GM23338 (cell line): Measurements from ENCODE around the gene POP4. TPM values are rescaled to one million over a fixed set of nuclear protein-coding genes. Genes with fewer than 3 reads are reported as not detected.

Experiments used
- ATAC-seq: fragments of 200-7000 bp; cut with Tn5 transposase; 3 replicates; pipeline ENCODE4 v1.9.1; 2020
- DNase-seq: peaks from one replicate; pipeline ENCODE4 v3.0.0-alpha.2; 2015; ENCODE audit warnings: low spot score
- H2AFZ ChIP-seq: fragments of 200-600 bp; sonication (generic); 2 replicates; pipeline ENCODE4 v1.8.0; 2016; ENCODE audit warnings: antibody characterized with exemption, mild to moderate bottlenecking, moderate library complexity
- H3F3A ChIP-seq: fragments of 200-600 bp; sonication (generic); replicated peaks from 2 replicates; pipeline ENCODE4 v1.8.0; 2017; ENCODE audit warnings: antibody characterized with exemption, mixed run types, low read depth
- H3K27ac ChIP-seq: fragments of 200-600 bp; sonication (generic); 2 replicates; pipeline ENCODE4 v1.6.1; 2016; ENCODE audit warnings: low read depth
- H3K27me3 ChIP-seq: fragments of 200-600 bp; sonication (generic); 2 replicates; pipeline ENCODE4 v1.8.0; 2016; ENCODE audit warnings: mild to moderate bottlenecking, mixed run types, moderate library complexity; ENCODE audit not compliant: insufficient read depth
- H3K36me3 ChIP-seq: fragments of 200-600 bp; sonication (generic); 2 replicates; pipeline ENCODE4 v1.8.0; 2016; ENCODE audit warnings: mild to moderate bottlenecking; ENCODE audit not compliant: insufficient read depth
- H3K4me1 ChIP-seq: fragments of 200-600 bp; sonication (generic); 2 replicates; pipeline ENCODE4 v1.8.0; 2016; ENCODE audit warnings: mild to moderate bottlenecking, moderate library complexity; ENCODE audit not compliant: insufficient read depth
- H3K4me2 ChIP-seq: fragments of 200-600 bp; sonication (generic); 2 replicates; pipeline ENCODE4 v1.7.1; 2017; ENCODE audit warnings: mixed run types
- H3K4me3 ChIP-seq: fragments of 200-600 bp; sonication (generic); 2 replicates; pipeline ENCODE4 v1.6.1; 2016; ENCODE audit warnings: mixed run types
- H3K79me2 ChIP-seq: fragments of 200-600 bp; sonication (generic); replicated peaks from 2 replicates; pipeline ENCODE4 v1.8.0; 2017; ENCODE audit warnings: mild to moderate bottlenecking; ENCODE audit not compliant: insufficient read depth
- H3K9me2 ChIP-seq: fragments of 200-600 bp; sonication (generic); 2 replicates; pipeline ENCODE4 v1.8.0; 2017; ENCODE audit not compliant: insufficient read depth
- H4K20me1 ChIP-seq: fragments of 200-600 bp; sonication (generic); replicated peaks from 2 replicates; pipeline ENCODE4 v1.8.0; 2017; ENCODE audit warnings: mild to moderate bottlenecking; ENCODE audit not compliant: insufficient read depth
- H3K27ac Mint-ChIP-seq: 2 replicates; pipeline ENCODE4 v1.8.0; 2020; ENCODE audit warnings: inconsistent platforms, mild to moderate bottlenecking, moderate library complexity, mixed read lengths
- H3K27me3 Mint-ChIP-seq: 3 replicates; pipeline ENCODE4 v1.8.0; 2022; ENCODE audit warnings: low read depth, mild to moderate bottlenecking, moderate library complexity, mixed read lengths, inconsistent platforms; ENCODE audit not compliant: insufficient read depth, poor library complexity
- H3K36me3 Mint-ChIP-seq: 3 replicates; pipeline ENCODE4 v1.8.0; 2021; ENCODE audit warnings: low read depth, mild to moderate bottlenecking, inconsistent platforms, moderate library complexity, mixed read lengths
- H3K4me1 Mint-ChIP-seq: 3 replicates; pipeline ENCODE4 v1.8.0; 2020; ENCODE audit warnings: mild to moderate bottlenecking, inconsistent platforms, mixed read lengths
- H3K4me3 Mint-ChIP-seq: 3 replicates; pipeline ENCODE4 v1.8.0; 2021; ENCODE audit warnings: moderate library complexity, mild to moderate bottlenecking, inconsistent platforms, mixed read lengths
- H3K9me3 Mint-ChIP-seq: 3 replicates; pipeline ENCODE4 v1.8.0; 2020; ENCODE audit warnings: moderate library complexity, mild to moderate bottlenecking, inconsistent platforms, mixed read lengths
- CREB1 ChIP-seq: fragments of 250-450 bp; sonication (Bioruptor Pico); IDR thresholded peaks from 2 replicates; pipeline ENCODE4 v1.5.0; 2020; ENCODE audit warnings: low read depth, mild to moderate bottlenecking, moderate library complexity
- EZH2 ChIP-seq: fragments of 200-600 bp; sonication (generic); IDR thresholded peaks from one replicate; pipeline ENCODE4 v1.8.0; 2017; ENCODE audit warnings: antibody characterized with exemption, mild to moderate bottlenecking, low read depth; ENCODE audit not compliant: unreplicated experiment
- JUNB ChIP-seq: IDR thresholded peaks from one replicate; pipeline ENCODE4 v1.6.1; 2016; ENCODE audit warnings: antibody characterized with exemption; ENCODE audit not compliant: unreplicated experiment
- STAT1 ChIP-seq: IDR thresholded peaks from one replicate; pipeline ENCODE4 v1.6.1; 2016; ENCODE audit warnings: antibody characterized with exemption; ENCODE audit not compliant: unreplicated experiment
- ZNF114 ChIP-seq: fragments of 250-450 bp; sonication (Bioruptor Pico); IDR thresholded peaks from 2 replicates; pipeline ENCODE4 v1.5.0; 2020; ENCODE audit warnings: mild to moderate bottlenecking, moderate library complexity
- ZNF331 ChIP-seq: fragments of 250-450 bp; sonication (Bioruptor Pico); IDR thresholded peaks from 2 replicates; pipeline ENCODE4 v1.5.0; 2020; ENCODE audit warnings: low read depth, mild to moderate bottlenecking, moderate library complexity
- polyA plus RNA-seq: library from polyadenylated mRNA; unstranded; fragments of >200 nt; fragmentation: Nextera tagmentation; extraction: Ambion mirVana; gene quantifications from 2 replicates; pipeline ENCODE4 v1.2.1, GENCODE V29; 2016
- total RNA-seq: library from RNA; depleted of rRNA; stranded (reverse); fragments of >200 nt; shearing (Covaris generic); gene quantifications from 2 replicates; pipeline ENCODE4 v1.2.3, GENCODE V29; 2014
- TF ChIP-seq, protein P1 (sequence below), 2 experiments: fragments of 200-600 bp in 1 of 2; sonication (generic) in 1 of 2; conservative IDR thresholded peaks; 2 replicates each; pipeline versions ENCODE4 v1.5.1 to v1.6.1; 2016 to 2017; ENCODE audit warnings: antibody characterized with exemption in 2 of 2, low read depth in 2 of 2, mild to moderate bottlenecking in 2 of 2, moderate library complexity in 1 of 2
- TF ChIP-seq, protein P2 (sequence below): fragments of 250-450 bp; sonication (Bioruptor Pico); IDR thresholded peaks from 2 replicates; pipeline ENCODE4 v1.5.0; 2020; ENCODE audit warnings: mild to moderate bottlenecking, moderate library complexity

Gene POP4
- total and polyA plus RNA-seq, 2 experiments from 2014 or later, result 37.2 to 58.3 TPM

- no peaks in the 10 kb centered on the region for H3K36me3 Mint-ChIP-seq
- H3K4me1 Mint-ChIP-seq, result peaks cover 19% of the 10 kb centered on the region
- no peak overlapping the region for H3K27ac Mint-ChIP-seq
- no peak overlapping the region for H3K4me3 Mint-ChIP-seq
- no peaks in the 10 kb centered on the region for H3K27me3 ChIP-seq
- H3K9me2 ChIP-seq, result no peaks in the 10 kb centered on the region
- no peak overlapping the region for H3K4me2 ChIP-seq
- no peaks in the 10 kb centered on the region for H3F3A ChIP-seq
- H4K20me1 ChIP-seq, result no peaks in the 10 kb centered on the region
- TF ChIP-seq JUNB (no peak), ZNF114 (no peak), EZH2 (no peak), STAT1 (no peak), ZNF331 (CRISPR knock-in tag) (no peak), CREB1 (CRISPR knock-in tag) (no peak)
- TF ChIP-seq, protein P1, sequence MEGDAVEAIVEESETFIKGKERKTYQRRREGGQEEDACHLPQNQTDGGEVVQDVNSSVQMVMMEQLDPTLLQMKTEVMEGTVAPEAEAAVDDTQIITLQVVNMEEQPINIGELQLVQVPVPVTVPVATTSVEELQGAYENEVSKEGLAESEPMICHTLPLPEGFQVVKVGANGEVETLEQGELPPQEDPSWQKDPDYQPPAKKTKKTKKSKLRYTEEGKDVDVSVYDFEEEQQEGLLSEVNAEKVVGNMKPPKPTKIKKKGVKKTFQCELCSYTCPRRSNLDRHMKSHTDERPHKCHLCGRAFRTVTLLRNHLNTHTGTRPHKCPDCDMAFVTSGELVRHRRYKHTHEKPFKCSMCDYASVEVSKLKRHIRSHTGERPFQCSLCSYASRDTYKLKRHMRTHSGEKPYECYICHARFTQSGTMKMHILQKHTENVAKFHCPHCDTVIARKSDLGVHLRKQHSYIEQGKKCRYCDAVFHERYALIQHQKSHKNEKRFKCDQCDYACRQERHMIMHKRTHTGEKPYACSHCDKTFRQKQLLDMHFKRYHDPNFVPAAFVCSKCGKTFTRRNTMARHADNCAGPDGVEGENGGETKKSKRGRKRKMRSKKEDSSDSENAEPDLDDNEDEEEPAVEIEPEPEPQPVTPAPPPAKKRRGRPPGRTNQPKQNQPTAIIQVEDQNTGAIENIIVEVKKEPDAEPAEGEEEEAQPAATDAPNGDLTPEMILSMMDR (conservative IDR thresholded peaks at IDR 0.05; ENCODE audit: low read depth in 2 of 2), result no peak
- TF ChIP-seq, protein P2, sequence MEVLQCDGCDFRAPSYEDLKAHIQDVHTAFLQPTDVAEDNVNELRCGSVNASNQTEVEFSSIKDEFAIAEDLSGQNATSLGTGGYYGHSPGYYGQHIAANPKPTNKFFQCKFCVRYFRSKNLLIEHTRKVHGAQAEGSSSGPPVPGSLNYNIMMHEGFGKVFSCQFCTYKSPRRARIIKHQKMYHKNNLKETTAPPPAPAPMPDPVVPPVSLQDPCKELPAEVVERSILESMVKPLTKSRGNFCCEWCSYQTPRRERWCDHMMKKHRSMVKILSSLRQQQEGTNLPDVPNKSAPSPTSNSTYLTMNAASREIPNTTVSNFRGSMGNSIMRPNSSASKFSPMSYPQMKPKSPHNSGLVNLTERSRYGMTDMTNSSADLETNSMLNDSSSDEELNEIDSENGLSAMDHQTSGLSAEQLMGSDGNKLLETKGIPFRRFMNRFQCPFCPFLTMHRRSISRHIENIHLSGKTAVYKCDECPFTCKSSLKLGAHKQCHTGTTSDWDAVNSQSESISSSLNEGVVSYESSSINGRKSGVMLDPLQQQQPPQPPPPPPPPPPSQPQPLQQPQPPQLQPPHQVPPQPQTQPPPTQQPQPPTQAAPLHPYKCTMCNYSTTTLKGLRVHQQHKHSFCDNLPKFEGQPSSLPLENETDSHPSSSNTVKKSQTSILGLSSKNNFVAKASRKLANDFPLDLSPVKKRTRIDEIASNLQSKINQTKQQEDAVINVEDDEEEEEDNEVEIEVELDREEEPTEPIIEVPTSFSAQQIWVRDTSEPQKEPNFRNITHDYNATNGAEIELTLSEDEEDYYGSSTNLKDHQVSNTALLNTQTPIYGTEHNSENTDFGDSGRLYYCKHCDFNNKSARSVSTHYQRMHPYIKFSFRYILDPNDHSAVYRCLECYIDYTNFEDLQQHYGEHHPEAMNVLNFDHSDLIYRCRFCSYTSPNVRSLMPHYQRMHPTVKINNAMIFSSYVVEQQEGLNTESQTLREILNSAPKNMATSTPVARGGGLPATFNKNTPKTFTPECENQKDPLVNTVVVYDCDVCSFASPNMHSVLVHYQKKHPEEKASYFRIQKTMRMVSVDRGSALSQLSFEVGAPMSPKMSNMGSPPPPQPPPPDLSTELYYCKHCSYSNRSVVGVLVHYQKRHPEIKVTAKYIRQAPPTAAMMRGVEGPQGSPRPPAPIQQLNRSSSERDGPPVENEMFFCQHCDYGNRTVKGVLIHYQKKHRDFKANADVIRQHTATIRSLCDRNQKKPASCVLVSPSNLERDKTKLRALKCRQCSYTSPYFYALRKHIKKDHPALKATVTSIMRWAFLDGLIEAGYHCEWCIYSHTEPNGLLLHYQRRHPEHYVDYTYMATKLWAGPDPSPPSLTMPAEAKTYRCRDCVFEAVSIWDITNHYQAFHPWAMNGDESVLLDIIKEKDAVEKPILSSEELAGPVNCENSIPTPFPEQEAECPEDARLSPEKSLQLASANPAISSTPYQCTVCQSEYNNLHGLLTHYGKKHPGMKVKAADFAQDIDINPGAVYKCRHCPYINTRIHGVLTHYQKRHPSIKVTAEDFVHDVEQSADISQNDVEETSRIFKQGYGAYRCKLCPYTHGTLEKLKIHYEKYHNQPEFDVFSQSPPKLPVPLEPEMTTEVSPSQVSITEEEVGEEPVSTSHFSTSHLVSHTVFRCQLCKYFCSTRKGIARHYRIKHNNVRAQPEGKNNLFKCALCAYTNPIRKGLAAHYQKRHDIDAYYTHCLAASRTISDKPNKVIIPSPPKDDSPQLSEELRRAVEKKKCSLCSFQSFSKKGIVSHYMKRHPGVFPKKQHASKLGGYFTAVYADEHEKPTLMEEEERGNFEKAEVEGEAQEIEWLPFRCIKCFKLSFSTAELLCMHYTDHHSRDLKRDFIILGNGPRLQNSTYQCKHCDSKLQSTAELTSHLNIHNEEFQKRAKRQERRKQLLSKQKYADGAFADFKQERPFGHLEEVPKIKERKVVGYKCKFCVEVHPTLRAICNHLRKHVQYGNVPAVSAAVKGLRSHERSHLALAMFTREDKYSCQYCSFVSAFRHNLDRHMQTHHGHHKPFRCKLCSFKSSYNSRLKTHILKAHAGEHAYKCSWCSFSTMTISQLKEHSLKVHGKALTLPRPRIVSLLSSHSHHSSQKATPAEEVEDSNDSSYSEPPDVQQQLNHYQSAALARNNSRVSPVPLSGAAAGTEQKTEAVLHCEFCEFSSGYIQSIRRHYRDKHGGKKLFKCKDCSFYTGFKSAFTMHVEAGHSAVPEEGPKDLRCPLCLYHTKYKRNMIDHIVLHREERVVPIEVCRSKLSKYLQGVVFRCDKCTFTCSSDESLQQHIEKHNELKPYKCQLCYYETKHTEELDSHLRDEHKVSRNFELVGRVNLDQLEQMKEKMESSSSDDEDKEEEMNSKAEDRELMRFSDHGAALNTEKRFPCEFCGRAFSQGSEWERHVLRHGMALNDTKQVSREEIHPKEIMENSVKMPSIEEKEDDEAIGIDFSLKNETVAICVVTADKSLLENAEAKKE (CRISPR knock-in tag), result no peak
- no peak overlapping the region for H3K27ac ChIP-seq
- ATAC-seq, result no peak
- peaks cover 2% of the 10 kb centered on the region for H3K27me3 Mint-ChIP-seq
- no peak for DNase-seq
- H3K4me1 ChIP-seq, result peaks cover 17% of the 10 kb centered on the region
- no peak overlapping the region for H3K4me3 ChIP-seq
- no peaks in the 10 kb centered on the region for H3K79me2 ChIP-seq
- H3K36me3 ChIP-seq, result no peaks in the 10 kb centered on the region
- H2AFZ ChIP-seq, result no peak overlapping the region
- no peaks in the 10 kb centered on the region for H3K9me3 Mint-ChIP-seq
Observed at GRCh38 chr19:29641597-29641996, 35.5 kb downstream of the POP4 start.
